Liver (tissue), 9 donors: Measurements from ENCODE around the gene TMEM214. TPM values are rescaled to one million over a fixed set of nuclear protein-coding genes. Genes with fewer than 3 reads are reported as not detected.
"Not testable (repeated sequence)": the region's sequence is repeated elsewhere in the genome, so short reads cannot be mapped to it uniquely, and the experiment has no call there.

Experiments
- DNase-seq: peaks from one replicate; pipeline ENCODE4 v3.0.0-alpha.2; 2017; ENCODE audit warnings: low spot score
- H3K27ac ChIP-seq, 2 donors: one replicate each; pipeline ENCODE4 v1.7.0; 2013; ENCODE audit warnings: inconsistent platforms in 2 of 2, low read length in 2 of 2, control low read depth in 1 of 2, low read depth in 1 of 2, mild to moderate bottlenecking in 1 of 2
- H3K27me3 ChIP-seq, 4 donors: one replicate each; pipeline versions ENCODE4 v1.6.1 to v1.7.0; 2013; ENCODE audit warnings: low read length in 3 of 4, inconsistent platforms in 1 of 4, mild to moderate bottlenecking in 1 of 4, moderate library complexity in 1 of 4; ENCODE audit not compliant: control insufficient read depth in 4 of 4, insufficient read depth in 4 of 4
- H3K36me3 ChIP-seq, 4 donors: one replicate each; pipeline versions ENCODE4 v1.6.1 to v1.7.0; 2013; ENCODE audit warnings: low read length in 3 of 4, mild to moderate bottlenecking in 3 of 4, low read depth in 1 of 4, moderate library complexity in 1 of 4; ENCODE audit not compliant: control insufficient read depth in 4 of 4, insufficient read depth in 3 of 4
- H3K4me1 ChIP-seq, 4 donors: one replicate each; pipeline versions ENCODE4 v1.6.1 to v1.7.0; 2013; ENCODE audit warnings: low read length in 3 of 4, mild to moderate bottlenecking in 3 of 4, moderate library complexity in 1 of 4; ENCODE audit not compliant: control insufficient read depth in 4 of 4, insufficient read depth in 4 of 4
- H3K4me3 ChIP-seq, 3 donors: one replicate each; pipeline versions ENCODE4 v1.6.1 to v1.7.0; 2013; ENCODE audit warnings: low read length in 3 of 3, control low read depth in 1 of 3, low read depth in 1 of 3, mild to moderate bottlenecking in 1 of 3
- H3K9ac ChIP-seq, 2 donors: one replicate each; pipeline ENCODE4 v1.7.0; 2013; ENCODE audit warnings: low read length in 2 of 2, mild to moderate bottlenecking in 2 of 2, moderate library complexity in 2 of 2, control low read depth in 1 of 2, low read depth in 1 of 2
- H3K9me3 ChIP-seq, 4 donors: one replicate each; pipeline versions ENCODE4 v1.6.1 to v1.7.0; 2013; ENCODE audit warnings: low read length in 3 of 4; ENCODE audit not compliant: control insufficient read depth in 4 of 4
- ATF3 ChIP-seq: IDR thresholded peaks from 2 replicates; pipeline ENCODE4 v1.6.1; 2016; ENCODE audit warnings: antibody characterized with exemption
- FOXA1 ChIP-seq: IDR thresholded peaks from 2 replicates; pipeline ENCODE4 v1.6.1; 2016; ENCODE audit warnings: antibody characterized with exemption
- FOXA2 ChIP-seq: IDR thresholded peaks from 2 replicates; pipeline ENCODE4 v1.6.1; 2016; ENCODE audit warnings: antibody characterized with exemption
- GABPA ChIP-seq, 2 donors: IDR thresholded peaks in 1 of 2; conservative IDR thresholded peaks in 1 of 2; 2 replicates each; pipeline ENCODE4 v1.6.1; 2016; ENCODE audit warnings: antibody characterized with exemption in 2 of 2, mild to moderate bottlenecking in 1 of 2, moderate library complexity in 1 of 2
- HNF4G ChIP-seq: IDR thresholded peaks from 2 replicates; pipeline ENCODE4 v1.6.1; 2016; ENCODE audit warnings: antibody characterized with exemption
- JUND ChIP-seq, 2 donors: IDR thresholded peaks; 2 replicates each; pipeline ENCODE4 v1.6.1; 2016; ENCODE audit warnings: antibody characterized with exemption in 2 of 2
- NR2F2 ChIP-seq: IDR thresholded peaks from 2 replicates; pipeline ENCODE4 v1.6.1; 2016; ENCODE audit warnings: antibody characterized with exemption
- RAD21 ChIP-seq, 2 donors: IDR thresholded peaks; 2 replicates each; pipeline ENCODE4 v1.6.1; 2016; ENCODE audit warnings: antibody characterized with exemption in 2 of 2, mild to moderate bottlenecking in 2 of 2
- REST ChIP-seq: IDR thresholded peaks from 2 replicates; pipeline ENCODE4 v1.6.1; 2016; ENCODE audit warnings: antibody characterized with exemption, mild to moderate bottlenecking
- TAF1 ChIP-seq: conservative IDR thresholded peaks from 2 replicates; pipeline ENCODE4 v1.6.1; 2016; ENCODE audit warnings: antibody characterized with exemption, mild to moderate bottlenecking
- YY1 ChIP-seq: IDR thresholded peaks from 2 replicates; pipeline ENCODE4 v1.6.1; 2016; ENCODE audit warnings: antibody characterized with exemption, mild to moderate bottlenecking
- ZBTB33 ChIP-seq: IDR thresholded peaks from 2 replicates; pipeline ENCODE4 v1.6.1; 2016; ENCODE audit warnings: antibody characterized with exemption
- WGBS: extraction: QIAGEN DNeasy Blood & Tissue Kit; methylation state at CpG from one replicate; pipeline ENCODE4 v1.1.7; 2013; 5-methylcytosine and 5-hydroxymethylcytosine counted together
- polyA plus RNA-seq, 2 donors: library from polyadenylated mRNA; stranded (reverse) in 1 of 2; unstranded in 1 of 2; fragments of 200-250 nt in 1 of 2; fragments of >200 nt in 1 of 2; fragmentation: Nextera tagmentation in 1 of 2; extraction: Ambion mirVana in 1 of 2; gene quantifications; one replicate each; pipeline versions ENCODE4 v1.2.1 to v1.2.3, GENCODE V29; 2013 to 2015
- total RNA-seq, 2 donors: library from RNA; depleted of rRNA; stranded (reverse); fragments of >200 nt; gene quantifications; one replicate each; pipeline ENCODE4 v1.2.3, GENCODE V29; 2014
- donor health status: healthy.
- donor health status: healthy.
- donor health status: healthy.
- donor health status: healthy.
- donor health status: healthy.

TMEM214 gene
- total and polyA plus RNA-seq, 4 donors, result 17.1 to 53.4 (median 38.4) TPM

GRCh38 chr2:27073782-27074181 lies 41.0 kb downstream of the TMEM214 start:
- peaks cover 9 to 35% (median 19%) of the 10 kb centered on the region in 4 donors for H3K4me1 ChIP-seq
- 69% methylated on average over 2 of the region's 2 CpGs for WGBS
- peak overlapping the region; percentile 12 to 52 for H3K27ac ChIP-seq
- no peaks in the 10 kb centered on the region for H3K27me3 ChIP-seq
- H3K9ac ChIP-seq, result no peak overlapping the region
- TF ChIP-seq REST (no peak), NR2F2 (peak; percentile 61)
- H3K36me3 ChIP-seq, result peaks cover 0 to 4% (median 3%) of the 10 kb centered on the region in 4 donors
- no peak for DNase-seq
- no peaks in the 10 kb centered on the region for H3K9me3 ChIP-seq
- H3K4me3 ChIP-seq, result no peak overlapping the region

DNA sequence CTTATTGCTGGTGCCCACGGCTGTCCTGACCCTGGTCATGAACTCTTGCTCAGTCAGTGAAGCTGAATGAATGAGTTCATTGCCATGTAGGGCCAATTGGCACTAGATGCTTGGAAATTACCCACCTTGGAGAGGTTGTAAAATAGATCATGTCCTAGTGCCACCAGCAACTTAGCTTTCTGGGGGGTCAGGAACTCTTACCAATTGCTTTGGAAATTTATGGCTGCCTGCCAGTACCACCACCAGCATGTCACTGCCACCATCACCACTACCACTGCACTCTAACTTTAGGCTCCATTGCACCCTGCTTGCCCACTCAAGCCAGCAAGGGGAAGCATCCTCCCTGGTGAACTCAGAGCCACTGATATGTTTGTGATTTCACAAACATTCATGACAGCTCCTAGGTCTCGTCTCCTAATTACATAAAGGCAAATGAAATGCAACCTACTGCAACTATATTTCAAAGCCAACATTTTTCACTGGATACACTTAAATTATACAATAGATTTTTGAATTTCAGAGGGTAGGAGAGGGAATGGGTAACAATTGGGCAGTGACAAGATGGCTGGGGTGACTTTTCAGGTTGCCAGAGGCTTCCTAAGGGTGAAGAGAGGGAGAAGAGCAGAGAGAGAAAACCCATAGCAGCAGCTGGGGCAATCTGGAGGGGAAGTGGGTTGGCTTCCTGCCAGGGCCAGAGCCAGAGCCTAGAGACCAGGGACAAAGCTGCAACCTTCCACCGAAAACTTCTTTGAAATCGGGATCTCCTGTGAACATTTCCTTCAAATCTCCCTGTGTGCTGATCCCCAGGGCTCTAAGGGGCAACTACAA lies 42.2 kb downstream of the TMEM214 start:
- Histone ChIP-seq H3K9ac (no peak overlapping the region), H3K4me3 (no peak overlapping the region), H3K4me1 (peaks cover 9 to 29% (median 16%) of the 10 kb centered on the region in 4 donors), H3K9me3 (no peaks in the 10 kb centered on the region), H3K27me3 (no peaks in the 10 kb centered on the region), H3K27ac (peak overlapping the region; percentile 14 to 38), H3K36me3 (no peaks in the 10 kb centered on the region)
- WGBS, result 59% methylated on average over 4 of the region's 4 CpGs
- no peak for TF ChIP-seq FOXA1
- no peak for TF ChIP-seq NR2F2
- TF ChIP-seq RAD21 (IDR thresholded peaks at IDR 0.05), result no peak
- no peak for DNase-seq

DNA sequence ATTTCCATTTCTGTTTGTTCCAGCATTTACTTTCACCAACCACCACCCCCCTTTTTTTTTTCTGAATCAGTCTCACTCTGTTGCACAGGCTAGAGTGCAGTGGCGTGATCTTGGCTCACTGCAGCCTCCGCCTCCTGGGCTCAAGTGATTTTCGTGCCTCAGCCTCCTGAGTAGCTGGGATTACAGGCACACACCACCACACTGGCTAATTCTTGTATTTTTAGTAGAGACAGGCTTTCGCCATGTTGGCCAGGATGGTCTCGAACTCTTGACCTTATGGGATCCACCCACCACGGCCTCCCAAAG lies 42.8 kb downstream of the TMEM214 start:
- H3K9ac ChIP-seq, H3K4me3 ChIP-seq, H3K9me3 ChIP-seq, H3K27me3 ChIP-seq, H3K36me3 ChIP-seq, DNase-seq: not testable (repeated sequence)
- Histone ChIP-seq H3K27ac (peak overlapping the region in 1 of 2 donors; percentile 14), H3K4me1 (peaks cover 4 to 27% (median 11%) of the 10 kb centered on the region in 4 donors)
- 78% methylated on average over 6 of the region's 6 CpGs for WGBS

DNA sequence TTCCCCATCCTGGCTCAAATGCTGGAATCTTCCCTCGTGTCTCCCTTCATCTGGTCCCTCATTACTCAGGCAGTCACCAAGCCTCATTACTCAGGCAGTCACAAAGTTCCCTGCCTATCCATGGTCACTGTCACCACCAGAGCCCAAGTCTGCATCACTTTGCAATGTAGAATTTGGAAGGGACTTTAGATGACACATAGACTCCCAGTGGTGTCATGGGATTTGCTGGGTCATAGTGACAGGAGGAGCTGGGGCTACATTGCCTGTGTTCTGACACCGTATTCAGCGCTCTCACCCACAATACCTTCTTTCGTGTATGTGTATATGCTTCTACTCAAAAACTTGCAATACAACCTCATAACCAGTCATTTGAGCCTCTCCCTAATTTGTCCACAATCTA lies 43.6 kb downstream of the TMEM214 start:
- Histone ChIP-seq H3K27ac (peak overlapping the region in 1 of 2 donors; percentile 0), H3K9ac (no peak overlapping the region)
- WGBS, result 84% methylated on average over 4 of the region's 4 CpGs
- TF ChIP-seq ATF3, result no peak
- TF ChIP-seq YY1, result no peak
- TF ChIP-seq HNF4G, result no peak
- no peak for TF ChIP-seq FOXA2
- TF ChIP-seq ZBTB33, result no peak
- TF ChIP-seq GABPA (IDR thresholded peaks at IDR 0.05 in 1 of 2, conservative IDR thresholded peaks at IDR 0.05 in 1 of 2), result no peak
- no peak for TF ChIP-seq REST
- no peak for TF ChIP-seq TAF1
- no peak for TF ChIP-seq JUND (IDR thresholded peaks at IDR 0.05)
- TF ChIP-seq NR2F2, result no peak

More for the DNA sequence above, 43.6 kb downstream of the TMEM214 start:
- peaks cover 5 to 29% (median 10%) of the 10 kb centered on the region in 4 donors for H3K4me1 ChIP-seq
- H3K36me3 ChIP-seq, result no peaks in the 10 kb centered on the region
- H3K9me3 ChIP-seq, result no peaks in the 10 kb centered on the region
- no peaks in the 10 kb centered on the region for H3K27me3 ChIP-seq
- DNase-seq, result no peak
- no peak overlapping the region for H3K4me3 ChIP-seq
